Putamen (tissue), 1 donor: Measurements from ENCODE around the gene TWF2.

Source experiments
- DNase-seq: peaks from one replicate; pipeline ENCODE4 v3.0.0-alpha.2; 2016; ENCODE audit warnings: low spot score

TWF2 gene

GRCh38 chr3:52181543-52181942, 57.4 kb downstream of the TWF2 start:
- no peak for DNase-seq
